MM.1S (cell line): Measurements from ENCODE around the gene MAGI2.

Experiments
- CTCF ChIP-seq: fragments of 300-600 bp; sonication (generic); IDR thresholded peaks from 2 replicates; pipeline ENCODE4 v1.5.1; 2016; ENCODE audit warnings: antibody characterized with exemption, low read length, mixed read lengths
- EZH2 ChIP-seq: fragments of 300-600 bp; sonication (generic); optimal IDR thresholded peaks from 2 replicates; pipeline ENCODE3; 2017; ENCODE audit warnings: low read depth, mild to moderate bottlenecking, antibody characterized with exemption, low read length, mixed read lengths

GRCh38 chr7:78074713-78075112, 1378.8 kb downstream of the MAGI2 start:
- no peak for TF ChIP-seq EZH2
- no peak for TF ChIP-seq CTCF
